Adrenal gland (tissue), 12 donors: ENCODE results near the gene MACROH2A1. TPM values are rescaled to one million over a fixed set of nuclear protein-coding genes. Genes with fewer than 3 reads are reported as not detected.
A peak's percentile ranks its signal among the peaks of the same experiment; 100 is the strongest.

Source experiments
- DNase-seq, 7 donors: peaks; one replicate each; pipeline ENCODE4 v3.0.0-alpha.2; 2019 to 2020
- H3K27ac ChIP-seq, 5 donors: fragments of 200-600 bp; sonication (generic) in 4 of 5; 1 replicate in 3 of 5; 2 replicates in 2 of 5; pipeline versions ENCODE4 v1.5.1 to v1.8.0; 2016 to 2020; ENCODE audit warnings: mild to moderate bottlenecking in 1 of 5
- H3K27me3 ChIP-seq: fragments of 200-600 bp; 2 replicates; pipeline ENCODE4 v1.8.0; 2021
- H3K36me3 ChIP-seq, 2 donors: fragments of 200-600 bp; replicated peaks in 1 of 2; 1 replicate in 1 of 2; 2 replicates in 1 of 2; pipeline versions ENCODE4 v1.5.1 to v1.8.0; 2018 to 2022
- H3K4me1 ChIP-seq, 2 donors: fragments of 200-600 bp; replicated peaks in 1 of 2; 1 replicate in 1 of 2; 2 replicates in 1 of 2; pipeline versions ENCODE4 v1.5.1 to v1.8.0; 2018 to 2021
- H3K4me3 ChIP-seq, 4 donors: fragments of 200-600 bp; sonication (generic) in 3 of 4; one replicate each; pipeline ENCODE4 v1.5.1; 2016 to 2018
- H3K9me3 ChIP-seq, 3 donors: fragments of 200-600 bp; sonication (generic) in 1 of 3; replicated peaks in 1 of 3; 1 replicate in 2 of 3; 2 replicates in 1 of 3; pipeline versions ENCODE4 v1.5.1 to v1.8.0; 2016 to 2021
- CTCF ChIP-seq, 6 experiments: fragments of 450-650 bp in 4 of 6; fragments of 200-600 bp in 2 of 6; sonication (generic) in 1 of 6; IDR thresholded peaks; 1 replicate in 5 of 6; 2 replicates in 1 of 6; pipeline versions ENCODE4 v1.5.1 to v1.8.0; 2016 to 2021; ENCODE audit warnings: antibody characterized with exemption in 6 of 6, mild to moderate bottlenecking in 2 of 6, moderate library complexity in 1 of 6
- POLR2A ChIP-seq, 2 donors: fragments of 450-650 bp; IDR thresholded peaks; one replicate each; pipeline ENCODE4 v1.6.1; 2017; ENCODE audit warnings: antibody characterized with exemption in 2 of 2, mild to moderate bottlenecking in 2 of 2, moderate library complexity in 1 of 2
- WGBS, 4 donors: extraction: QIAGEN DNeasy Blood & Tissue Kit in 2 of 4; methylation state at CpG; one replicate each; pipeline versions ENCODE4 v1.1.5 to v1.1.7; 2013 to 2017; 5-methylcytosine and 5-hydroxymethylcytosine counted together
- intact Hi-C, 2 donors: fragments of 100-400 bp; cut with DNase I; formaldehyde crosslinking; loops; one replicate each; pipeline versions ENCODE4 v1.14.1 to v1.15.0; 2022 to 2023
- polyA plus RNA-seq, 3 donors: library from polyadenylated mRNA; stranded (reverse); fragments of 200-250 nt in 2 of 3; fragments of 350-450 nt in 1 of 3; fragmentation: Illumina TruSeq in 1 of 3; extraction: RNeasy Lipid Tissue Mini Kit (QIAGEN cat#74804) in 1 of 3; gene quantifications; one replicate each; pipeline ENCODE4 v1.2.3, GENCODE V29; 2013 to 2014
- total RNA-seq, 9 donors: library from RNA; depleted of rRNA in 4 of 9; stranded (reverse); fragments of >200 nt in 4 of 9; fragments of 120-200 nt in 1 of 9; fragmentation: NEBNext Ultra II Directional in 1 of 9; extraction: Animal tissue kit (Norgen Biotek cat#: 25700) in 1 of 9; gene quantifications; one replicate each; pipeline versions ENCODE4 v1.1.0 to v1.2.4, GENCODE V29; 2013 to 2023
- donor health status: healthy with polysubstance abuse.
- donor health status: Bipolar disorder and iron deficiency.
- donor health status: DM: yes; HTN: yes; CAD: no.
- donor health status: DM: no; HTN: no; CAD: no.
- donor health status: DM: no; HTN: no; CAD: no.
- donor health status: DM: yes; HTN: yes; CAD: no.

The MACROH2A1 gene
- total and polyA plus RNA-seq, 12 donors = 77.2 to 241 (median 144) TPM

- Histone ChIP-seq H3K27me3 (no peaks in the 10 kb centered on the region), H3K36me3 (no peaks in the 10 kb centered on the region), H3K4me1 (no peaks in the 10 kb centered on the region), H3K9me3 (no peaks in the 10 kb centered on the region), H3K27ac (no peak overlapping the region), H3K4me3 (no peak overlapping the region)
- intact Hi-C loops = no loop called here
- TF ChIP-seq CTCF (IDR thresholded peaks at IDR 0.05) (no peak), POLR2A (IDR thresholded peaks at IDR 0.05) (no peak)
- peak in 1 of 7 donors; percentile 21 for DNase-seq
- WGBS, 4 donors = 74 to 83% (median 78%) methylated on average over 13 of the region's 13 CpGs
Measured at GRCh38 chr5:135444360-135444759, 45.3 kb upstream of the MACROH2A1 start.

GRCh38 chr5:135443161-135443960 lies 44.3 kb upstream of the MACROH2A1 start:
- intact Hi-C loops = no loop called here
- peak in 2 of 7 donors; percentile 8 to 21 for DNase-seq
- H3K4me1 ChIP-seq = no peaks in the 10 kb centered on the region
- no peaks in the 10 kb centered on the region for H3K36me3 ChIP-seq
- H3K4me3 ChIP-seq = no peak overlapping the region
- H3K9me3 ChIP-seq = no peaks in the 10 kb centered on the region
- H3K27me3 ChIP-seq = no peaks in the 10 kb centered on the region
- 65 to 77% (median 70%) methylated on average over 6 of the region's 6 CpGs for WGBS, 4 donors
- no peak overlapping the region for H3K27ac ChIP-seq
- no peak for TF ChIP-seq CTCF (IDR thresholded peaks at IDR 0.05)
- TF ChIP-seq POLR2A (IDR thresholded peaks at IDR 0.05) = no peak

- peak in 2 of 7 donors; percentile 11 to 14 for DNase-seq
- Histone ChIP-seq H3K9me3 (no peaks in the 10 kb centered on the region), H3K4me3 (no peak overlapping the region), H3K4me1 (no peaks in the 10 kb centered on the region), H3K36me3 (no peaks in the 10 kb centered on the region), H3K27me3 (no peaks in the 10 kb centered on the region), H3K27ac (no peak overlapping the region)
- TF ChIP-seq POLR2A (IDR thresholded peaks at IDR 0.05) (no peak), CTCF (IDR thresholded peaks at IDR 0.05) (no peak)
- WGBS, 4 donors = 79 to 92% (median 82%) methylated on average over 5 to 8 of the region's 8 CpGs
- intact Hi-C loops = no loop called here
Measured at GRCh38 chr5:135442431-135443160, 43.6 kb upstream of the MACROH2A1 start.

DNA sequence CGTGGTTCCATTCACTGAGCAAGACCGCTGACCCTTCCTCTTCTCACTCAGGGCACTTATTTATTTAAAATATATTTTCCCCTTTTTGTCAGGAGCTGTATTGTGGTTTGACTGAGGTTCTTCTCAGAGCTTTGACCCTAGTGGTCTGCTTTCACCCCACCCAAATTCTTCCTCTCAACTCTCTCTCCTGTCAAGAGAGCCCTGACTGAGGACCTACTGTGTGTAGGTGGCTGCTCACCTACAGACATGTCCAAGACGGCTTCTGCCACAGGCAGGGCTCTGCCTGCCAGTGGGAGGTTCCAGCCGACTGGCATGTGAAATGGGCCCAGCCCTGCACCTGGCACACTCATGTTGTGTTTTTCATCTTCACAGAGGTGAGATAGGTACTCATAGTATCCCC lies 42.9 kb upstream of the MACROH2A1 start:
- Histone ChIP-seq H3K9me3 (no peaks in the 10 kb centered on the region), H3K27ac (no peak overlapping the region), H3K4me3 (no peak overlapping the region), H3K4me1 (no peaks in the 10 kb centered on the region), H3K27me3 (peaks cover 1% of the 10 kb centered on the region), H3K36me3 (no peaks in the 10 kb centered on the region)
- WGBS, 4 donors = 81 to 89% (median 83%) methylated on average over 4 of the region's 4 CpGs
- intact Hi-C loops = no loop called here
- peak in 2 of 7 donors; percentile 2 to 10 for DNase-seq
- TF ChIP-seq CTCF (IDR thresholded peaks at IDR 0.05) (no peak), POLR2A (IDR thresholded peaks at IDR 0.05) (no peak)
